ENCODE results near the gene TLR3. TPM values are rescaled to one million over a fixed set of nuclear protein-coding genes. Genes with fewer than 3 reads are reported as not detected.

The TLR3 gene
- total and polyA plus RNA-seq, 10 of the 15 experiments (the other 5 are each of a cell fraction or from before 2014, with no cell fraction given): under 0.01 to 0.05 (median 0.03) TPM; not detected in 7

DNA sequence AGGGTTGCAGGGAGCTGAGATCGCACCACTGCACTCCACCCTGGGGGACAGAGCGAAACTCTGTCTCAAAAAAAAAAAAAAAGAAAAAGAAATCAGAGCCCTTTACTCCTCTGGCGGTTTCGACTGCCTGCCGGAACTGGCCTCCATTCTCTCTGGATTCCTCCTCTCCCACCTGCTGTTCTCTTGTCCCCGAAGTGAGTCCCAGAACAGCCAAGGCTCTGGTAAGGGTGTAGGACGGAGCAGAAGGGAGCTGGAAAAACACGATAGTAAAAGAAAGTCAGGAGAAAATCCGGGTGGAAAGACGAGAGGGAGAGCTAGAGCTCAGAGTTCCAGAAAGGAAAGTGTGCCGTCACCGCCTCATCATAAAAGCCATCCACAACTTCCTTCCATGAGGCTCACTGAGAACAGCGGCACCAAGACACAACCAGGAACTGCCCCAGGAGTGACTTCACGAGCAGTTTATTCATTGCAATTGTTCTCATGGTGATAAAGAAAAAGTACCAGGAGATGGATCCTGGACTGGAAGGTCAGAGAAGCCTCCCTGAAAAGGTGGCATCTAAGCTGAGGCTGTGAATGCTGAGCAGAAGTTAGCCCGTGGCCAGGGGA, 12.3 kb downstream of the TLR3 start:
- H3K4me1 ChIP-seq (ENCODE audit: control insufficient read depth, insufficient read depth, low read length): no peaks in the 10 kb centered on the region
- no peaks in the 10 kb centered on the region for H3K9me3 ChIP-seq (replicated peaks; ENCODE audit: control insufficient read depth, insufficient read depth, low read length)
- SMC1A ChIA-PET (ENCODE audit: uncharacterized antibody, unreplicated experiment): no interaction called here
- RAD21 ChIA-PET (ENCODE audit: unreplicated experiment): no interaction called here
- CTCF ChIA-PET: no interaction called here
- H3K36me3 ChIP-seq (ENCODE audit: control insufficient read depth in 2 of 2, insufficient read depth in 2 of 2, low read length in 1 of 2): no peaks in the 10 kb centered on the region
- BruUV-seq (replicated peaks): no TSS peak
- in situ Hi-C loops (cut with MboI): no loop called here
- ATAC-seq (no peak), DNase-seq (ENCODE audit: low read depth, low spot score) (no peak), FAIRE-seq (no peak)
- no peaks in the 10 kb centered on the region for H3K79me2 ChIP-seq (ENCODE audit: control insufficient read depth, insufficient read depth, low read length)
- TF ChIP-seq ZSCAN29 (IDR thresholded peaks at IDR 0.05) (no peak), EGR1 (IDR thresholded peaks at IDR 0.05; ENCODE audit: borderline replicate concordance in 1 of 2, low read depth in 2 of 2, low read length in 2 of 2) (no peak), KDM1A (IDR thresholded peaks at IDR 0.05; ENCODE audit: borderline replicate concordance) (no peak), BACH1 (IDR thresholded peaks at IDR 0.05; ENCODE audit: borderline replicate concordance) (no peak), PML (IDR thresholded peaks at IDR 0.05; ENCODE audit: low read length) (no peak), HDAC6 (IDR thresholded peaks at IDR 0.05; ENCODE audit: unreplicated experiment) (no peak), E2F8 (IDR thresholded peaks at IDR 0.05; ENCODE audit: low read depth, partially characterized antibody) (no peak), FOXM1 (IDR thresholded peaks at IDR 0.05; ENCODE audit: low read depth, low read length) (no peak), PBX3 (IDR thresholded peaks at IDR 0.05; ENCODE audit: insufficient replicate concordance, low read depth, low read length) (no peak), CBX5 (IDR thresholded peaks at IDR 0.05; ENCODE audit: low read depth) (no peak), MTA3 (IDR thresholded peaks at IDR 0.05; ENCODE audit: borderline replicate concordance, low read length) (no peak), ASH2L (IDR thresholded peaks at IDR 0.05; ENCODE audit: borderline replicate concordance, low read depth) (no peak), STAT3 (IDR thresholded peaks at IDR 0.05; ENCODE audit: low read depth, low read length) (no peak), CREB1 (IDR thresholded peaks at IDR 0.05; ENCODE audit: low read depth) (no peak), ATF7 (IDR thresholded peaks at IDR 0.05; ENCODE audit: low read depth) (no peak)
- TF ChIP-seq, protein P1, sequence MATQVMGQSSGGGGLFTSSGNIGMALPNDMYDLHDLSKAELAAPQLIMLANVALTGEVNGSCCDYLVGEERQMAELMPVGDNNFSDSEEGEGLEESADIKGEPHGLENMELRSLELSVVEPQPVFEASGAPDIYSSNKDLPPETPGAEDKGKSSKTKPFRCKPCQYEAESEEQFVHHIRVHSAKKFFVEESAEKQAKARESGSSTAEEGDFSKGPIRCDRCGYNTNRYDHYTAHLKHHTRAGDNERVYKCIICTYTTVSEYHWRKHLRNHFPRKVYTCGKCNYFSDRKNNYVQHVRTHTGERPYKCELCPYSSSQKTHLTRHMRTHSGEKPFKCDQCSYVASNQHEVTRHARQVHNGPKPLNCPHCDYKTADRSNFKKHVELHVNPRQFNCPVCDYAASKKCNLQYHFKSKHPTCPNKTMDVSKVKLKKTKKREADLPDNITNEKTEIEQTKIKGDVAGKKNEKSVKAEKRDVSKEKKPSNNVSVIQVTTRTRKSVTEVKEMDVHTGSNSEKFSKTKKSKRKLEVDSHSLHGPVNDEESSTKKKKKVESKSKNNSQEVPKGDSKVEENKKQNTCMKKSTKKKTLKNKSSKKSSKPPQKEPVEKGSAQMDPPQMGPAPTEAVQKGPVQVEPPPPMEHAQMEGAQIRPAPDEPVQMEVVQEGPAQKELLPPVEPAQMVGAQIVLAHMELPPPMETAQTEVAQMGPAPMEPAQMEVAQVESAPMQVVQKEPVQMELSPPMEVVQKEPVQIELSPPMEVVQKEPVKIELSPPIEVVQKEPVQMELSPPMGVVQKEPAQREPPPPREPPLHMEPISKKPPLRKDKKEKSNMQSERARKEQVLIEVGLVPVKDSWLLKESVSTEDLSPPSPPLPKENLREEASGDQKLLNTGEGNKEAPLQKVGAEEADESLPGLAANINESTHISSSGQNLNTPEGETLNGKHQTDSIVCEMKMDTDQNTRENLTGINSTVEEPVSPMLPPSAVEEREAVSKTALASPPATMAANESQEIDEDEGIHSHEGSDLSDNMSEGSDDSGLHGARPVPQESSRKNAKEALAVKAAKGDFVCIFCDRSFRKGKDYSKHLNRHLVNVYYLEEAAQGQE (IDR thresholded peaks at IDR 0.05; ENCODE audit: low read depth, low read length): no peak
- POLR2A ChIA-PET: no interaction called here
- H3K9ac ChIP-seq (ENCODE audit: control insufficient read depth, insufficient read depth, low read length): no peak overlapping the region
- no peak overlapping the region for H3K27ac ChIP-seq (ENCODE audit: control insufficient read depth, insufficient read depth)
- no peaks in the 10 kb centered on the region; a peak in 1 of 4 replicates for H3K27me3 ChIP-seq (replicated peaks in 1 of 2; ENCODE audit: control insufficient read depth in 2 of 2, insufficient read depth in 2 of 2, low read length in 1 of 2)
- no peak overlapping the region for H3K4me2 ChIP-seq (ENCODE audit: control insufficient read depth, insufficient read depth)
- no peaks in the 10 kb centered on the region for H4K20me1 ChIP-seq (ENCODE audit: control insufficient read depth, insufficient read depth)
- H3K4me3 ChIP-seq: no peak overlapping the region
- WGBS (ENCODE audit: insufficient coverage, insufficient replicate concordance, low lambda C conversion rate, missing lambda C conversion rate): 46% methylated on average over 15 of the region's 15 CpGs
- H2AFZ ChIP-seq (ENCODE audit: control insufficient read depth, low read depth, low read length): no peak overlapping the region
- intact Hi-C loops (cut with micrococcal nuclease; ENCODE audit: unreplicated experiment): no loop called here
